GM21390 (cell line): ENCODE data around the gene AKNA.

ENCODE experiments used
- ATAC-seq: cut with Tn5 transposase; IDR thresholded peaks from one replicate; pipeline ENCODE4 v1.9.1; 2021; ENCODE audit not compliant: unreplicated experiment

AKNA gene

GRCh38 chr9:114416290-114416689 lies 28.5 kb upstream of the AKNA start:
- ATAC-seq, result no peak

DNA sequence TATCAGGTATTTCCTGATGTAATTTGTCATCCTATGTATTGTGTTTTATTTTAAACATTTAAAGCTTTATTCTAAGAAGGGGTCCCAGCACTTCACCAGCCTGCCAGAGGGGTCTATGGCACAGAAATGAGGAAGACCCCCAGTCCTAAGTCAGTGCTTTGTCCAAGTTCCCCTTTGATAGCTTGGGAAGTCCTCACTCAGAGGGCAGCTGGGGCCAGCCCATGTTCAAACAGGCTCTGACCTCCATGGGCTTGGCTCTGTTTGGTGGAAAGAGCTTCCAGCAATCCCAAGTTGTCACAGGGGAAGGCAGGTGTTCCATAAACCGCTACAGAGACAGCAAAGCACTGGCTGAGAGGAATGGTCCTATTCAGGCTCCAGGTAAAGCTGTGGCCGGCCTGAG lies 26.6 kb upstream of the AKNA start:
- no peak for ATAC-seq

- ATAC-seq, result no peak
These were observed 26.1 kb upstream of the AKNA start for GRCh38 chr9:114413861-114414301.

DNA sequence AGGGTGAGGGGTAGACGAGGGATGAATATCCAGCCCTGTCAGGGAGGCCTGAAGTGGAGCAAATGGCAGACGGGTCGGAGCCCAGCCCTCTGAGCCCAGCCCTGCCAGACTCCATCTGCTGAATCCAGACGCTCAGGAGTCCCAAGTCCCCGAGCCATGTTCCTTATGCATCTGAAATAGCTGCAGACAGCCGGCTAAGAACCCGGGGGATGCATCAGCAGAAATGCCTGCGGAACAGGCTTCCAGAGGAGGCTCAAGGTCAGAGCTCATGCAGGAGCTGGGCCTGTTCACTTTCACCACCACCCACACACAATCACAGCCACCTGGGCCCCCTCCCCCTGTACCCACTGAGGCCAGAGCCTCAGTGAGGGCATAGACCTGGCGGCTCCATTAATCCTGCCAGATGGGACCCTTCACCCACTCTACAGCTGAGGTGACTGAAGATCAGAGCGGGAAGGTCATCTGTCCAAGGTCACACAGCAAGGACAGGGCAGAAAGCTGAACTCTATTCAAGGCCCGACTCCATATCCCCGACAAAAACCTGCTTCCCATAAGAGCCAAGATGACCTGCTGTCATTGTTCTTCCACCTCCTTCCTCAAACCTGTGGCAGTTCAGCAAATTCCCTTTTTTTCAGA lies 24.4 kb upstream of the AKNA start:
- ATAC-seq, result no peak

GRCh38 chr9:114411452-114411851 lies 23.7 kb upstream of the AKNA start:
- no peak for ATAC-seq

- ATAC-seq, result no peak
These were observed 23.1 kb upstream of the AKNA start for GRCh38 chr9:114410910-114411309.

DNA sequence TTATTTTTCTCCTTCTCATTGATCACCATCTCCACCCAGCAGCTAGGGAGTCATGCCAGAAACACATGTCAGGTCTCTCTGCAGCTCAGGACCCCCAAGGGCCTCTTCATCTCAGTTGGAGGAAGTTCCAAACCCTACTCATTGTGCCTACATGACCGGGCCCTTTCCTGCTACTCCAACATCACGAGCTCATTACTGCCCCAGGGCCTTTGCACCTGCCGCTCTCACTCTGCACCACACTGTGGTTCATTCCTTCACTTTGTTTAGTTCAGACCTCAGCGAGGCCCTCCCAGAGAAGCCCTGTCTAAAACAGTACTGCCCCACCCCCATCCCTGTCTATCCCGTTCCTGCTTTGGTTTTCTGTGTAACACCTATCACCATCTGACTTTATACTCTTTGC lies 22.1 kb upstream of the AKNA start:
- ATAC-seq, result no peak

DNA sequence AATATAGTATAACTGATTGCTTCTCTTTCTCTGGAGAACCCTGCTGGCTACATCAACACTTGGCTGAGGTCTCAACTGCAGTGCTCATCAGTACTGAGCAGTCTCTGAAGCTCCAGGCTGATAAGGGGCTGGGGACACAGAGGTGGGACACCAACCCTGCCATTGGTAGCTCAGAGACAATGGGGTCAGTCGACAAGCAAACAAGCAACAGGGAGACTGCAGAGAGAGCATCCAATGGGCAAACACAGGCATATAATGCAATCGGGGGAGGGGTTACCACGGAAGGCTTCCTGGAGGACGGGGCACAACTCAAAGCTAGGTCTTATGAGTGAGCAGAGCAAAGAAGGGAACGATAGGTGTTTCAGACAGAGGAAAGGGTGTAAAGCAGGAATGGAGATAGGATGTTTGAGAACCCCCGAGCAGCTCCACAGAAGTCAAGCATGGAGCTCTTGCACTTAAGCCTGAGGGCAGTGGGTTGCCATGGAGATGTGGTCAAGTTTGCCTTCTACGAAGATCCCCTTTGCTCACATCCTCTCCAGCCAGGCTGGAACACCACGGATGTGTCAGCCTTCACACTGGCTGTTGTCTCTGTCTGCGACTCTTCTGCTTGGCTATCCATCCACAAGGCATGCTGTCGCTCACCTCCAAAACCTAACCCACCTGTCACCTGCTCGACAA lies 21.5 kb upstream of the AKNA start:
- ATAC-seq, result no peak

GRCh38 chr9:114408645-114409044 lies 20.9 kb upstream of the AKNA start:
- ATAC-seq, result no peak

- no peak for ATAC-seq
These were observed 20.1 kb upstream of the AKNA start for GRCh38 chr9:114407889-114408288.

GRCh38 chr9:114406441-114406840 lies 18.7 kb upstream of the AKNA start:
- no peak for ATAC-seq

- peak; percentile 94 for ATAC-seq
These were observed 17.7 kb upstream of the AKNA start for GRCh38 chr9:114405294-114406034.

DNA sequence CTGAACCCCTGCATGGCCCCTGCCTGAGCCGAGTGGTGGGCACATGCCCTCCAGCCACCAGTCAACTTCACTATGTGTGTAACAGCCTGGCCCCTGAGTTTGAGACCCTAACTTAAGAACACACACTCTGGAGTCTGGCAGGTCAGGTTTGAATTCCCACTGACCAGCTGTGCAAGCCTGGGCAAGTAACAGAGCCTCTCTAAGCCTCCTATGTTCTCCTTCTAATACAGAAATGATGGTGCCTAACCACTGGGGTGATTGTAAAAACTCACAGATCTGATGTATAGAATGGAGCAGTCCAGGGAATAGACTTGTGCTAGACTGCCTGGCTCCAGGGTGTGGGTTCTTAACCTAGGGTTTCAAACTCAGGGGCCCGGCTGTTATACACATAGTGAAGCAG lies 16.7 kb upstream of the AKNA start:
- no peak for ATAC-seq

- no peak for ATAC-seq
These were observed 15.5 kb upstream of the AKNA start for GRCh38 chr9:114403153-114403756.

GRCh38 chr9:114401344-114401743 lies 13.6 kb upstream of the AKNA start:
- no peak for ATAC-seq

DNA sequence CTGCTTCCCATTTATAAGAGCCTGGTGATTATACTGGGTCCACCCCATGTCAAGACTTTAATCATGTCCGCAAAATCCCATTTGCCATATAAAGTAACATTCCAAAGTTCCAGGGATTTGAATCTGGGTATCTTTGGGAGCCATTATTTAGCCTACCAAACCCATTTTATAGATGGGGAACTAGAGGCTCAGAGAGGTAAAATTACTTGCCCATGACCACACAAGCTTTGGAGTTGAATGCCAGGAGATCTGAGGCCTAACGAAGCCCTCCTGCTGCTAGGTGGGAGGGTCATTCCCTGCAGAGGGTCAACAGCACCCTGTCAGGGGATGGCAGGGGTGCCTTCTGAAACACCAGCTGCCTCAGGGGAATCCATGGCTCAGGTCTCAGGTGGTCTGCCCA lies 13.0 kb upstream of the AKNA start:
- no peak for ATAC-seq

DNA sequence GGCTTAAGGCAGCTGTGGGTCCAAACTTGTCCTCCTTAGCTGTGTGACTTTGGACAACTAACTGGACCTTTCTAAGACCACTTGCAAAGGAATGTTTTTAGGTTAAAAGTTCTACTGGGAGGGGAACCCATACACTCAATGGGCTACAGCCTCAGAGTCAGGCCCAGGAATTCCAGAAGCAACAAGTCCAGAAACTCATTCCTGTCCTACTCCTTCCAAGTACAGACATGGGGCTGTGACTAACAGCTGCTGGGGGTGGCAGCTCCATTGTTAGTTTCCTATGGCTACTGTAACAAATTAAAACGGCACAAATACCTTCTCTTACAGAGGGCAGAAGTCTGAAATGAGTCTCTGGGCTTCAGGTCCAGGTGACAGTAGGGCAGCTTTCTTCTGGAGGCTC lies 12.4 kb upstream of the AKNA start:
- ATAC-seq, result no peak

- no peak for ATAC-seq
These were observed 11.6 kb upstream of the AKNA start for GRCh38 chr9:114399381-114399780.

DNA sequence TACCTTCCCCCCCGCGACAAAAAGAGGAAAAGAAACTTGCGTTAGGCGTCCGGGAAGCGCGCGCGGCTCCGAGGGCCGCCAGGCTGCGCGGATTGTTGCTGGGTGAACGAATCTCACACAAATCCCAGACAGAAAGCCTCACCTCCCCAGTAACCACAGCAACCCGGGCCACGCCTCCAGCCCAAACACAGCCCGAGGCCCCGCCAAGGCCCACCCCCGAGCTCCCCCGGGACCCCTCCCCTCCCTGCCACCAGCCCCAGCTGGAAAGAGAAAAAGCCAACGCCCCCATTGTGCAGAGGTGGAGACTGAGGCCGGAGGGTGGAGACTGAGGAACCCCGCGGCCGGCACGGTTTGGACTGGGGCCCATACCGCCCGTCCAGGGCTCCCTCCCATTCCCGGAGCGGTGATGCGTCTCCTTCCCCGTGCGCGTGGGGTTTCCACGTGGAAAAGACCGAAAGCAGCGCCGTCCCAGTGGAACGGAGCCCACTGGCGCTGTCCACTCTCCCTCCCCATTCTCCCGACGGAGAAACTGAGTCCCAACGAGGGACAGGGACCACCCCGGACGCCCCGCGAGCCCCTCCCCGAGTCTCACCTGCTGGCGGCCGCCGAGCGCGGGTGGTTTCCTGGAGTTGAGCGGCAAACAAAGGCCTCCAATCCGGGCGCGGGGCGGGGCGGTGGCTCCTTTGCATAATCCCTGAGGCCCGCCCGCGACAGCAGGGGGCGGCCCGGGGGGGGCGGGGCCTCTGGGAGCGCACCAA lies 10.2 kb upstream of the AKNA start:
- ATAC-seq, result peak; percentile 78

GRCh38 chr9:114397219-114397847 lies 9.6 kb upstream of the AKNA start:
- no peak for ATAC-seq
